HL-60 (cell line): ENCODE data around the gene TRAP1.

ENCODE experiments used
- CTCF ChIP-seq: IDR thresholded peaks from one replicate; pipeline ENCODE4 v1.5.1; 2011; ENCODE audit warnings: low read length, control low read depth, inconsistent platforms; ENCODE audit not compliant: insufficient read depth
- POLR2AphosphoS5 ChIP-seq: IDR thresholded peaks from 2 replicates; pipeline ENCODE4 v1.6.1; 2012; ENCODE audit warnings: low read depth
- REST ChIP-seq: IDR thresholded peaks from 2 replicates; pipeline ENCODE4 v1.6.1; 2012; ENCODE audit warnings: low read depth; ENCODE audit not compliant: insufficient replicate concordance

- TF ChIP-seq CTCF (no peak), POLR2AphosphoS5 (no peak), REST (no peak)
Observed at GRCh38 chr16:3748307-3748706, 31.0 kb upstream of the TRAP1 start.
